Effector memory CD8-positive, alpha-beta T cell (primary cell): ENCODE data around the gene DIPK1A.

Experiments used
- ATAC-seq: fragments of 150-1000 bp; cut with Tn5 transposase; replicated peaks from 2 replicates; pipeline ENCODE4 v1.10.0; 2021; ENCODE audit warnings: mild to moderate bottlenecking, moderate library complexity
- DNase-seq, 3 experiments: peaks; one replicate each; pipeline ENCODE4 v3.0.0; 2021
- H3K27ac Mint-ChIP-seq, 2 donors: one replicate each; pipeline ENCODE4 v1.8.0; 2022; ENCODE audit warnings: mild to moderate bottlenecking in 2 of 2, mixed read lengths in 2 of 2, moderate library complexity in 2 of 2
- H3K27me3 Mint-ChIP-seq, 2 donors: one replicate each; pipeline ENCODE4 v1.8.0; 2022; ENCODE audit warnings: mixed read lengths in 2 of 2
- H3K36me3 Mint-ChIP-seq: one replicate; pipeline ENCODE4 v1.8.0; 2022; ENCODE audit warnings: mild to moderate bottlenecking, moderate library complexity, mixed read lengths; ENCODE audit not compliant: insufficient read depth
- H3K4me1 Mint-ChIP-seq, 2 donors: one replicate each; pipeline ENCODE4 v1.8.0; 2022; ENCODE audit warnings: low read depth in 2 of 2, mixed read lengths in 2 of 2
- H3K4me3 Mint-ChIP-seq, 2 donors: one replicate each; pipeline ENCODE4 v1.8.0; 2022; ENCODE audit warnings: mild to moderate bottlenecking in 2 of 2, mixed read lengths in 2 of 2, moderate library complexity in 2 of 2
- H3K9me3 Mint-ChIP-seq, 2 donors: one replicate each; pipeline ENCODE4 v1.8.0; 2022; ENCODE audit warnings: mixed read lengths in 2 of 2

The DIPK1A gene

GRCh38 chr1:92842082-92843045, 118.9 kb downstream of the DIPK1A start:
- H3K27ac Mint-ChIP-seq: peak overlapping the region; percentile 47 to 81
- peaks cover 85% of the 10 kb centered on the region for H3K36me3 Mint-ChIP-seq
- no peak for DNase-seq
- H3K27me3 Mint-ChIP-seq: no peaks in the 10 kb centered on the region
- H3K4me3 Mint-ChIP-seq: no peak overlapping the region
- H3K9me3 Mint-ChIP-seq: no peaks in the 10 kb centered on the region
- H3K4me1 Mint-ChIP-seq: peaks cover 24 to 35% of the 10 kb centered on the region in 2 donors
- no peak for ATAC-seq

DNA sequence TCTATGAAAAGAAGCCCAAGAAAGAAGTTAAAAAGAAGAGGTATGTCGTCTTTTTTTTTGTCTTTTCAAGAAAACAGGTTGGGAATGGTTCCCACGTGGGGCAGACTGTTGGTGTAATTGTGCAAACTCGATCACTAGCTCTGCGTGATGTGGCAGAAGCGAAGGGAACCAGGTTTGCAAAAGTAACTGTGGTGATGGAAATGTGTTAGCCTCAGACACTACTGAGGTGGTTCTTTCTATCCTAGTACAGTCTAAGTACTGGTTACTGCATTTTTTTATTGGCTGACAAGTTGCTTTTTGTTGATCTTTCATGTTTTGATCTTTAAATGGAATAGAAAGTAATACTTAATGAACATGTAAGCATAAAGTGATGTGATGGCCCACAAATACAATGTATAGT, 120.7 kb downstream of the DIPK1A start:
- ATAC-seq (peak; percentile 87), DNase-seq (peak in 1 of 3 experiments; percentile 33)
- Mint-ChIP-seq H3K9me3 (no peaks in the 10 kb centered on the region), H3K4me3 (peak overlapping the region; percentile 17 to 66), H3K36me3 (peaks cover 98% of the 10 kb centered on the region), H3K27ac (peak overlapping the region; percentile 81), H3K4me1 (peaks cover 32 to 49% of the 10 kb centered on the region in 2 donors), H3K27me3 (no peaks in the 10 kb centered on the region)

GRCh38 chr1:92839442-92839841, 121.8 kb downstream of the DIPK1A start:
- Mint-ChIP-seq H3K9me3 (no peaks in the 10 kb centered on the region), H3K27me3 (no peaks in the 10 kb centered on the region), H3K4me3 (peak overlapping the region in 1 of 2 donors; percentile 66), H3K27ac (peak overlapping the region; percentile 81), H3K36me3 (peaks cover 99% of the 10 kb centered on the region), H3K4me1 (peaks cover 42 to 61% of the 10 kb centered on the region in 2 donors)
- DNase-seq (no peak), ATAC-seq (no peak)

GRCh38 chr1:92838519-92838918, 122.7 kb downstream of the DIPK1A start:
- Mint-ChIP-seq H3K27ac (peak overlapping the region; percentile 81), H3K4me1 (peaks cover 50 to 70% of the 10 kb centered on the region in 2 donors), H3K27me3 (no peaks in the 10 kb centered on the region), H3K9me3 (no peaks in the 10 kb centered on the region), H3K4me3 (peak overlapping the region in 1 of 2 donors; percentile 9), H3K36me3 (peaks cover 99% of the 10 kb centered on the region)
- no peak for ATAC-seq
- no peak for DNase-seq

GRCh38 chr1:92837062-92837461, 124.2 kb downstream of the DIPK1A start:
- ATAC-seq: no peak

DNA sequence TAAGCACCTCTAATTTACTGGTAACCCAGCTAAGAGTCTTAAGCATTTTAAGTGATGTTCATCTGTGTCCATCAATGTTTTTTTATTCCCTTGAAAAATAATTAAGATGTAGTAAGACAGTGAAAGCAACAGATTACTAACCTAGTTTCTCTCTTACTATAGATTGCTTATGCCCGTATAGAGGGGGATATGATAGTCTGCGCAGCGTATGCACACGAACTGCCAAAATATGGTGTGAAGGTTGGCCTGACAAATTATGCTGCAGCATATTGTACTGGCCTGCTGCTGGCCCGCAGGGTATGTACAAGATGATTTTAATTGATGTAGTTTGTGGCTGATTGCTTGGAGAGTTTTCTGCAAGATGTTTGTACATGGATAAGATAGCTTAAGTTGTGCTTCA, 126.6 kb downstream of the DIPK1A start:
- Mint-ChIP-seq H3K36me3 (peaks cover 74% of the 10 kb centered on the region), H3K27ac (peak overlapping the region; percentile 97 to 99), H3K9me3 (no peaks in the 10 kb centered on the region), H3K4me1 (peaks cover 50 to 64% of the 10 kb centered on the region in 2 donors), H3K27me3 (no peaks in the 10 kb centered on the region), H3K4me3 (peak overlapping the region; percentile 95)
- DNase-seq (no peak), ATAC-seq (no peak)

More at GRCh38 chr1:92837062-92837461, 124.2 kb downstream of the DIPK1A start:
- peak overlapping the region; percentile 81 for H3K27ac Mint-ChIP-seq
- H3K4me3 Mint-ChIP-seq: peak overlapping the region in 1 of 2 donors; percentile 9
- H3K36me3 Mint-ChIP-seq: peaks cover 92% of the 10 kb centered on the region
- no peak for DNase-seq
- no peaks in the 10 kb centered on the region for H3K9me3 Mint-ChIP-seq
- no peaks in the 10 kb centered on the region for H3K27me3 Mint-ChIP-seq
- peaks cover 56 to 81% of the 10 kb centered on the region in 2 donors for H3K4me1 Mint-ChIP-seq

DNA sequence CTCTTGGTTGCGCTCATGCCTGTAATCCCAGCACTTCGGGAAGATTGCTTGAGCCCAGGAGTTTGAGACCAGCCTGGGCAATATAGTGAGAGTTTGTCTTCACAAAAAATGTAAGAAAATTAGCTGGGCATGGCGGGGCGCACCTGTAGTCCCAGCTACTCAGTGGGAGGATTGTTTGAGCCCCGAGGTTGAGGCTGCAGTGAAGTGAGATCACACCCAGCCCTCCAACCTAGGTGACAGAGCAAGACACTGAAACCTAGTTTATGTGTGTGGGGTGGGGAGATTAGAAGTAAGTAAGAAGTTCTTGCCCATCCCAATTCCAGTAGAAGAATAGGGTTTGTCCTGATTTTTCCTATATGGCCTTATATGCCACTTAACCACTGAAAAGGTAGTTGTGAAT, 127.4 kb downstream of the DIPK1A start:
- peak overlapping the region; percentile 95 for H3K4me3 Mint-ChIP-seq
- H3K27me3 Mint-ChIP-seq: no peaks in the 10 kb centered on the region
- peaks cover 45 to 58% of the 10 kb centered on the region in 2 donors for H3K4me1 Mint-ChIP-seq
- peaks cover 67% of the 10 kb centered on the region for H3K36me3 Mint-ChIP-seq
- ATAC-seq (no peak), DNase-seq (peak in 2 of 3 experiments; percentile 9 to 18)
- H3K9me3 Mint-ChIP-seq: no peaks in the 10 kb centered on the region
- peak overlapping the region; percentile 97 to 99 for H3K27ac Mint-ChIP-seq

DNA sequence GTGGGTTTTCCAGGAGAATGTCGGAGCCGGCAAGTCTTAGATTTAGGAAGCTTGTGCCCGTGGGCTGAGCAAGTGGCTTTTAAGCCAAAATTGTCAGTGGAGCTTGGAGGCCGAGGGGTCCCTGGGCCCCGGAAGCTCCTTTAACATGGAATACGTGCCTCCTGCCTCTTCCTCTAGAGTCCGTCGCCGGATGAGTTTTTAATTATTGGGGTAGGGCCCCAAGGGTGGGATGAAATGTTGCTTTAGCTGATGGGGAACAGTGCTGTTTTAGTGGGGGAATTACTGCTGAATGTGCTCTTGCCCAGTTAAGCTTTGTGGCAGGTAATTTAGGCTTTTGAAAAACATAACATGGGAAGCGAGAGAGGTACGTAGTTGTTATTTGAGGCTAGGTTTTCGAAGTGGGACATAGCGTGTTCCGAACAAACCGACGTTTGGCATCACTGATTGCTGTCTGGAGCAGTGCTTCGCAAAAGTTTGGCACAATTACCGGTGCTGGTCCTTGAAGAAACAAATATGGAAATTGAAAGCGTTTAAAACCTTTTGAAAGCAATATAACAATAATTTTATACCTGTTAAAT, 128.6 kb downstream of the DIPK1A start:
- no peak for DNase-seq
- Mint-ChIP-seq H3K9me3 (no peaks in the 10 kb centered on the region), H3K36me3 (peaks cover 58% of the 10 kb centered on the region), H3K27ac (peak overlapping the region; percentile 97 to 99), H3K27me3 (no peaks in the 10 kb centered on the region), H3K4me1 (peaks cover 35 to 49% of the 10 kb centered on the region in 2 donors), H3K4me3 (peak overlapping the region; percentile 95)
- peak; percentile 1 for ATAC-seq

DNA sequence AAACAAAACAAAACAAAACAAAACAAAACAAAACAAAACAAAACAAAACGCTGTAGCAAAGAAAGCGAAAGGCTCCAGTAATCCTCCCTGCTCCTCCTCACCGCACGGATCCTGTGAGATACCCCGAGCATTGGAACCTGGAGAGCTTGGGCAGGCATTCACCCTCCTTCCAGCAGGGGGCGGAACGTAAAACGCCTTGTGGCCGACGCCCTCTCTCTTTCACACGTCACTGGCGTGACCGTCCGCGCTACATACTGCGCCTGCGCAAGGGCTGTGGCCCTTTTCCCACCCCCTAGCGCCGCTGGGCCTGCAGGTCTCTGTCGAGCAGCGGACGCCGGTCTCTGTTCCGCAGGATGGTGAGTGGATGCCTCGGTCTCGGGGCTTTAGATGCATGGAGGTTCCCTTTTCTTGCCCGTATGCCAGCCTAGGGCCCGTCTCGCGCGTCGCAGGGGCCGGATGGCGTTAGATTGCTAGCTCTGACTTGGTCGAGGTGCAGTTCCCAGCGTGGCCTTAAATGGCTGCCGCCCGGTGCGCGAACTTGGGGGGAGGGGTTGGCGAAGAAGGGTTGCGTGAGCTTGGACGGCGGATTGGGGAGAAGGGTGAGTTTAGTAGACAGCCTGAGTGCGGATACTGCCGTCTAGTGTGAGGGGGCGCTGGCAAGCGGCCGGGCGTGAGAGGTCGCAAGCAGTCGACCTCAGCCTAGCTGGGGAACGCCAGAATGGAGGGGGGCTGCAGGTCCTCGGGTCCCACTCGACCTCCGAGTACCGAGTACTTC, 129.3 kb downstream of the DIPK1A start, which contains the start of gene RPL5:
TSS of gene RPL5 (plus strand) at position 279 of the 775 bp plus-strand sequence. CDS start at position 354, 75 bp downstream.
- H3K4me3 Mint-ChIP-seq: peak within 1 kb of the TSS; percentile 95
- H3K4me1 Mint-ChIP-seq: peaks cover 29 to 42% of the 10 kb centered on the region in 2 donors
- DNase-seq (peak; percentile 96 to 98 (median 97)), ATAC-seq (peak; percentile 84)
- peaks cover 51% of the 10 kb centered on the region for H3K36me3 Mint-ChIP-seq
- H3K27ac Mint-ChIP-seq: peak within 1 kb of the TSS; percentile 97 to 99
- H3K27me3 Mint-ChIP-seq: no peaks in the 10 kb centered on the region
- H3K9me3 Mint-ChIP-seq: no peaks in the 10 kb centered on the region

DNA sequence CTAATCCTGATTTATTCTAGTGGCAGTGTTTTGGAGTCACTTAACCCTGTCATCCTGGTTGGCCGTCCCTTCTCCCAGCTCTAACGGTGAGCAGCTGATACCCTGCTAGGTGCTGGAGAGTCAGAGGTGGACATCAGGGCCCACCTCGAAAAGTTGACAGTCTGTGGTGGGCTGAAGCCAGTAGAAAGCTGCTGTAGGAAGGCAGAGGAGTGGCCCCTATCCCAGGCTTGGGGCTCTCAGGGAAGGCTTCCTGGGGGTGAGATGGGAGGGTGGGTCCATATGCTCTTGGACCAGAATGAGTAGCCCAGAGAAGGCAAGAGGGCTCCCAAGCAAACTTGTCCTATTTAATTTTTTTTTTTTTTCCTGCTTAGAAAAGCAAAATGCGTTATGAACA, 129.9 kb downstream of the DIPK1A start:
- H3K4me3 Mint-ChIP-seq: peak overlapping the region; percentile 95
- H3K27me3 Mint-ChIP-seq: no peaks in the 10 kb centered on the region
- ATAC-seq (no peak), DNase-seq (no peak)
- peaks cover 45% of the 10 kb centered on the region for H3K36me3 Mint-ChIP-seq
- no peaks in the 10 kb centered on the region for H3K9me3 Mint-ChIP-seq
- peak overlapping the region; percentile 97 to 99 for H3K27ac Mint-ChIP-seq
- H3K4me1 Mint-ChIP-seq: peaks cover 28 to 39% of the 10 kb centered on the region in 2 donors

DNA sequence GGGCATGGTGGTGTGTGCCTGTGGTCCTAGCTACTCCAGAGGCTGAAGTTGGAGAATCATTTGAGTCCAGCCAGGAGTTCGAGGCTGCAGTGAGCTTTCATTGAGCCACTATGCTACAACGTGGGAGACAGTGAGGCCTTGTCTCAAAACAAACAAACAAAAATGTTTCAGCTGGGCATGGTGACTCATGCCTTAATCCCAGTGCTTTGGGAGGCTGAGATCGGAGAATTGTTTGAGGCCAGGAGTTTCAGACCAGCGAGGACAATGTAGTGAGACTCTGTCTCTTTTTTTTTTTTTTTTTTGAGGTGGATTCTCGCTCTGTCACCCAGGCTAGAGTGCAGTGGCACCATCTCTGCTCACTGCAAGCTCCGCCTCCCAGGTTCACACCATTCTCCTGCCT, 134.5 kb downstream of the DIPK1A start:
- Mint-ChIP-seq H3K36me3 (peaks cover 8% of the 10 kb centered on the region), H3K9me3 (no peaks in the 10 kb centered on the region), H3K27me3 (no peaks in the 10 kb centered on the region), H3K4me3 (no peak overlapping the region), H3K27ac (no peak overlapping the region), H3K4me1 (no peaks in the 10 kb centered on the region)
- no peak for ATAC-seq
- DNase-seq: no peak

GRCh38 chr1:92822879-92823278, 138.4 kb downstream of the DIPK1A start:
- no peak overlapping the region for H3K27ac Mint-ChIP-seq
- H3K27me3 Mint-ChIP-seq: peaks cover 6 to 8% of the 10 kb centered on the region in 2 donors
- H3K9me3 Mint-ChIP-seq: no peaks in the 10 kb centered on the region
- DNase-seq (no peak), ATAC-seq (no peak)
- H3K36me3 Mint-ChIP-seq: no peaks in the 10 kb centered on the region
- H3K4me1 Mint-ChIP-seq: peaks cover 0 to 3% of the 10 kb centered on the region in 2 donors
- no peak overlapping the region for H3K4me3 Mint-ChIP-seq

DNA sequence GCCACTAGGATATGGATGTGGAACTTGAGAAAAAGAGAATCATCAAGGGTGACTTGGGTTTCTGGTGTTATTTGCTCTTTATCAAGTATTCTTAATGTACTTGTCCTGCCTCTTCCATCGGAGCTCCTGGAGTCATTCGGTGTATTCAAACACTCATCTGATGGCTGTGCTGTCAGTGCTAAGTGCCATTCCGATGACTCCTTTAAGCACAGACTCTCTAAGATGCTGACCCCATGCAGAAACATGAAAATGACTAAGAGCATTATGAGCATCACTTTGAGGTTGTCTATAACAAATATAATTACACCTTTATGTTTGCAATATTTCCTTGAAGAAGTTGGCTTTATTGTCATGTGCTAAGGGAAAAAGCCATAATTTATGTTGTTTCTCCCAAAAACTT, 140.7 kb downstream of the DIPK1A start:
- no peaks in the 10 kb centered on the region for H3K36me3 Mint-ChIP-seq
- ATAC-seq (no peak), DNase-seq (no peak)
- peaks cover 6 to 23% of the 10 kb centered on the region in 2 donors for H3K27me3 Mint-ChIP-seq
- no peaks in the 10 kb centered on the region for H3K9me3 Mint-ChIP-seq
- peaks cover 0 to 3% of the 10 kb centered on the region in 2 donors for H3K4me1 Mint-ChIP-seq
- no peak overlapping the region for H3K27ac Mint-ChIP-seq
- H3K4me3 Mint-ChIP-seq: no peak overlapping the region
